Peyer's patch (tissue), 4 donors: Measurements from ENCODE around the gene HNF4A.

ENCODE experiments used
- CTCF ChIP-seq, 6 experiments: fragments of 450-650 bp in 4 of 6; fragments of 200-600 bp in 2 of 6; sonication (generic) in 1 of 6; IDR thresholded peaks; one replicate each; pipeline ENCODE4 v1.5.1; 2017 to 2019; ENCODE audit warnings: antibody characterized with exemption in 6 of 6, mild to moderate bottlenecking in 3 of 6, moderate library complexity in 1 of 6
- POLR2A ChIP-seq, 2 donors: fragments of 450-650 bp; IDR thresholded peaks; one replicate each; pipeline ENCODE4 v1.5.1; 2017; ENCODE audit warnings: antibody characterized with exemption in 2 of 2, mild to moderate bottlenecking in 2 of 2, moderate library complexity in 2 of 2

GRCh38 chr20:44471481-44471882, 116.0 kb downstream of the HNF4A start:
- TF ChIP-seq POLR2A (IDR thresholded peaks at IDR 0.05) (no peak), CTCF (IDR thresholded peaks at IDR 0.05) (peak in 4 of 6 experiments; percentile 22 to 96 (median 88))
